ENCODE data around the gene MCHR1. TPM values are rescaled to one million over a fixed set of nuclear protein-coding genes. Genes with fewer than 3 reads are reported as not detected.
"Not testable (repeated sequence)": the region's sequence is repeated elsewhere in the genome, so short reads cannot be mapped to it uniquely, and the experiment has no call there.

The MCHR1 gene
- polyA plus RNA-seq, 1 of the 3 experiments (the other 2 are of a cell fraction): 0.33 TPM

- no peak overlapping the region for H2AFZ ChIP-seq (ENCODE audit: low read depth)
- H3K9me3 ChIP-seq: no peaks in the 10 kb centered on the region
- H3K79me2 ChIP-seq (ENCODE audit: insufficient read depth): no peaks in the 10 kb centered on the region
- no peaks in the 10 kb centered on the region for H3F3A ChIP-seq (replicated peaks; ENCODE audit: insufficient read depth)
- H3K27ac ChIP-seq (ENCODE audit: low read depth in 2 of 2, low read length in 1 of 2): no peak overlapping the region
- 91% methylated on average over 5 of the region's 9 CpGs for WGBS (ENCODE audit: low lambda C conversion rate)
- no peaks in the 10 kb centered on the region for H3K36me3 ChIP-seq (replicated peaks in 1 of 2; ENCODE audit: control insufficient read depth in 1 of 2, insufficient read depth in 2 of 2, low read length in 1 of 2)
- no peak overlapping the region for H3K9ac ChIP-seq
- H3K9me2 ChIP-seq: no peaks in the 10 kb centered on the region
- no peak for TF ChIP-seq RFX5 (IDR thresholded peaks at IDR 0.05; ENCODE audit: low read length)
- TF ChIP-seq FOXJ3 (CRISPR knock-in tag; IDR thresholded peaks at IDR 0.05): no peak
- no peak for TF ChIP-seq YY1 (IDR thresholded peaks at IDR 0.05; ENCODE audit: low read depth)
- no peak for TF ChIP-seq SMC3 (IDR thresholded peaks at IDR 0.05; ENCODE audit: low read depth, low read length)
- no peak for TF ChIP-seq TAF1 (IDR thresholded peaks at IDR 0.05; ENCODE audit: borderline replicate concordance, low read depth, low read length)
- no peak for DNase-seq
- CTCF ChIA-PET: interaction anchor here (1.0 kb wide), 1 partner anchor 32 kb away, joined by 4 read pairs; no protein-coding TSS in a partner anchor
- POLR2A ChIA-PET: no interaction called here
- no peaks in the 10 kb centered on the region for H4K20me1 ChIP-seq (ENCODE audit: insufficient read depth)
- H3K4me1 ChIP-seq (ENCODE audit: control insufficient read depth in 1 of 2, insufficient read depth in 2 of 2, low read depth in 1 of 2, low read length in 1 of 2): peaks cover 0 to 9% of the 10 kb centered on the region in 2 experiments; a peak in 3 of 4 replicates
- no peak overlapping the region for H3K4me2 ChIP-seq
- no peaks in the 10 kb centered on the region for H3K27me3 ChIP-seq (ENCODE audit: insufficient read depth)
- no peak overlapping the region for H3K4me3 ChIP-seq (ENCODE audit: low read depth in 2 of 2, low read length in 1 of 2)
Observed at GRCh38 chr22:40716116-40716515, 36.8 kb downstream of the MCHR1 start.

DNA sequence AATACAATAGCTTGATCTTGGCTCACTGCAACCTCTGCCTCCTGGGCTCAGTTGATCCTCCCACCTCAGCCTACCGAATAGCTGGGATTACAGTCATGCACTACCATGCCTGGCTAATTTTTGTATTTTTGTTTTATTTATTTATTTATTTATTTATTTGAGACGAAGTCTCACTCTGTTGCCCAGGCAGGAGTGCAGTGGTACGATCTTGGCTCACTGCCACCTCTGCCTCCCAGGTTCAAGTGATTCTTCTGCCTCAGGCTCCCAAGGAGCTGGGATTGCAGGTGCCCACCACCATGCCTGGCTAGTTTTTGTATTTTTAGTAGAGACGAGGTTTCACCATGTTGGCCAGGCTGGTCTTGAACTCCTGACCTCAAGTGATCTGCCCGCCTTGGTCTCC, 38.4 kb downstream of the MCHR1 start:
- H3K9me2 ChIP-seq; H4K20me1 ChIP-seq (ENCODE audit: insufficient read depth); H3K9ac ChIP-seq; DNase-seq; H3K79me2 ChIP-seq (ENCODE audit: insufficient read depth); H3K4me3 ChIP-seq (ENCODE audit: low read depth in 2 of 2, low read length in 1 of 2); H3K4me1 ChIP-seq (ENCODE audit: control insufficient read depth in 1 of 2, insufficient read depth in 2 of 2, low read depth in 1 of 2, low read length in 1 of 2); H2AFZ ChIP-seq (ENCODE audit: low read depth); H3K27ac ChIP-seq (ENCODE audit: low read depth in 2 of 2, low read length in 1 of 2); H3K9me3 ChIP-seq; H3K27me3 ChIP-seq (ENCODE audit: insufficient read depth); H3K4me2 ChIP-seq; H3F3A ChIP-seq (replicated peaks; ENCODE audit: insufficient read depth); H3K36me3 ChIP-seq (replicated peaks in 1 of 2; ENCODE audit: control insufficient read depth in 1 of 2, insufficient read depth in 2 of 2, low read length in 1 of 2); POLR2A ChIA-PET: not testable (repeated sequence)
- CTCF ChIA-PET: interaction anchor here (1.4 kb wide), 1 partner anchor 35 kb away, joined by 3 read pairs; no protein-coding TSS in a partner anchor
- WGBS (ENCODE audit: low lambda C conversion rate): 94% methylated on average over 4 of the region's 5 CpGs

DNA sequence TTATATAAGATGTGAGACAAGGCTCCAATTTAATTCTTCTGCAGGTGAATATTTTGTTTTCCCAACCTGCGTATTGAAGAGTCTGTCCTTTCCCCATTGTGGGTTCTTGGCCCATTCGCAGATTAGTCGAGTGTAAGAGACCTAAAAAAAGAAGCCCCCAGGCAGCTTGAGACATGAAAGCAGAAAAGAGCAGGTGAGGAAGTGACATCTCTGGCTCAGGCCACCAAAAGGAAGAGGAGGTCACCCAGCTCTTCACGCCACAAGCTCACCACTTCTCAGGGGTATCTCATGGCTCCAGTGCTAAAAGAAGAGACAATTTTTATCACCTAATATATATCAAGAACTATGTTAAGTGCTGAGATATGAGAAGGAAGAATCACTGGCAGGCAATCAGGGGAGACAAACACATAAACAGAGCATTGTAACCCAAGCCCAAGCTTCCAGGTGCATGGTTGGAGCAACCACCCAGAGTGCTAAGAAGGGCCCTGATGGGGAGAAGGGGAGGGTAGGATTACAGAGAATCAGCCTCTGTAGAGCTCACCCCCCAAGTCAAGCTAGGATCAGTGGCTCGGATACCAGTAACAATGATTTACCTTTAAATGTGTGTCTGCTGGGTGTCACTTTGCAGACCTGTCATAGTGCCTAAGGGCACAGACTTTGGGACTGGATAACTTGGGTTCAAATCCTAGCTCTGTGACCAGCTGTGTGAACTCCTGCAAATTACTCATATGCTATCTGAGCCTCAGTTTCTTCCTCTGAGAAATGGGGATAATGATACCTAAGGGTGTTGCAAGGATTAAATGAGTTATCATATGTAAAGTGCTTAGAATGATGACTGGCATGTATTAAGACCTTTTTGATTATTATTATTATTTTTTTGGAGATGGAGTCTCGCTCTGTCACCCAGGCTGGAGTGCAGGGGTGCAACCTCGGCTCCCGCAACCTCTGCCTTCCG, 39.2 kb downstream of the MCHR1 start:
- Histone ChIP-seq H3K36me3 (replicated peaks in 1 of 2; ENCODE audit: control insufficient read depth in 1 of 2, insufficient read depth in 2 of 2, low read length in 1 of 2) (no peaks in the 10 kb centered on the region), H3K4me3 (ENCODE audit: low read depth in 2 of 2, low read length in 1 of 2) (no peak overlapping the region), H2AFZ (ENCODE audit: low read depth) (no peak overlapping the region), H3K9me3 (no peaks in the 10 kb centered on the region), H3K4me2 (no peak overlapping the region), H3K4me1 (ENCODE audit: control insufficient read depth in 1 of 2, insufficient read depth in 2 of 2, low read depth in 1 of 2, low read length in 1 of 2) (peaks cover 0 to 8% of the 10 kb centered on the region in 2 experiments; a peak in 3 of 4 replicates), H3K79me2 (ENCODE audit: insufficient read depth) (no peaks in the 10 kb centered on the region), H3K27ac (ENCODE audit: low read depth in 2 of 2, low read length in 1 of 2) (no peak overlapping the region), H4K20me1 (ENCODE audit: insufficient read depth) (no peaks in the 10 kb centered on the region), H3F3A (replicated peaks; ENCODE audit: insufficient read depth) (no peaks in the 10 kb centered on the region), H3K9me2 (no peaks in the 10 kb centered on the region), H3K27me3 (ENCODE audit: insufficient read depth) (no peaks in the 10 kb centered on the region), H3K9ac (no peak overlapping the region)
- no peak for DNase-seq
- ChIA-PET CTCF (interaction anchor here (1.4 kb wide), 1 partner anchor 36 kb away, joined by 3 read pairs; no protein-coding TSS in a partner anchor), POLR2A (interaction anchor here (1.0 kb wide), 1 partner anchor 8 kb away, joined by 3 read pairs; no protein-coding TSS in a partner anchor)
- WGBS (ENCODE audit: low lambda C conversion rate): 98% methylated on average over 8 of the region's 9 CpGs
- TF ChIP-seq NRF1 (IDR thresholded peaks at IDR 0.05; ENCODE audit: low read depth, low read length) (no peak), RXRA (IDR thresholded peaks at IDR 0.05; ENCODE audit: borderline replicate concordance, low read depth) (no peak), ELF1 (IDR thresholded peaks at IDR 0.05) (no peak), IRF3 (IDR thresholded peaks at IDR 0.05; ENCODE audit: low read depth, low read length) (no peak), MXI1 (IDR thresholded peaks at IDR 0.05; ENCODE audit: low read depth, low read length) (no peak), TAF1 (IDR thresholded peaks at IDR 0.05; ENCODE audit: borderline replicate concordance, low read depth, low read length) (no peak), EZH2phosphoT487 (IDR thresholded peaks at IDR 0.05; ENCODE audit: borderline replicate concordance, low read depth) (no peak)
- TF ChIP-seq, protein P1, sequence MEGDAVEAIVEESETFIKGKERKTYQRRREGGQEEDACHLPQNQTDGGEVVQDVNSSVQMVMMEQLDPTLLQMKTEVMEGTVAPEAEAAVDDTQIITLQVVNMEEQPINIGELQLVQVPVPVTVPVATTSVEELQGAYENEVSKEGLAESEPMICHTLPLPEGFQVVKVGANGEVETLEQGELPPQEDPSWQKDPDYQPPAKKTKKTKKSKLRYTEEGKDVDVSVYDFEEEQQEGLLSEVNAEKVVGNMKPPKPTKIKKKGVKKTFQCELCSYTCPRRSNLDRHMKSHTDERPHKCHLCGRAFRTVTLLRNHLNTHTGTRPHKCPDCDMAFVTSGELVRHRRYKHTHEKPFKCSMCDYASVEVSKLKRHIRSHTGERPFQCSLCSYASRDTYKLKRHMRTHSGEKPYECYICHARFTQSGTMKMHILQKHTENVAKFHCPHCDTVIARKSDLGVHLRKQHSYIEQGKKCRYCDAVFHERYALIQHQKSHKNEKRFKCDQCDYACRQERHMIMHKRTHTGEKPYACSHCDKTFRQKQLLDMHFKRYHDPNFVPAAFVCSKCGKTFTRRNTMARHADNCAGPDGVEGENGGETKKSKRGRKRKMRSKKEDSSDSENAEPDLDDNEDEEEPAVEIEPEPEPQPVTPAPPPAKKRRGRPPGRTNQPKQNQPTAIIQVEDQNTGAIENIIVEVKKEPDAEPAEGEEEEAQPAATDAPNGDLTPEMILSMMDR (IDR thresholded peaks at IDR 0.05): no peak
- TF ChIP-seq, protein P2, sequence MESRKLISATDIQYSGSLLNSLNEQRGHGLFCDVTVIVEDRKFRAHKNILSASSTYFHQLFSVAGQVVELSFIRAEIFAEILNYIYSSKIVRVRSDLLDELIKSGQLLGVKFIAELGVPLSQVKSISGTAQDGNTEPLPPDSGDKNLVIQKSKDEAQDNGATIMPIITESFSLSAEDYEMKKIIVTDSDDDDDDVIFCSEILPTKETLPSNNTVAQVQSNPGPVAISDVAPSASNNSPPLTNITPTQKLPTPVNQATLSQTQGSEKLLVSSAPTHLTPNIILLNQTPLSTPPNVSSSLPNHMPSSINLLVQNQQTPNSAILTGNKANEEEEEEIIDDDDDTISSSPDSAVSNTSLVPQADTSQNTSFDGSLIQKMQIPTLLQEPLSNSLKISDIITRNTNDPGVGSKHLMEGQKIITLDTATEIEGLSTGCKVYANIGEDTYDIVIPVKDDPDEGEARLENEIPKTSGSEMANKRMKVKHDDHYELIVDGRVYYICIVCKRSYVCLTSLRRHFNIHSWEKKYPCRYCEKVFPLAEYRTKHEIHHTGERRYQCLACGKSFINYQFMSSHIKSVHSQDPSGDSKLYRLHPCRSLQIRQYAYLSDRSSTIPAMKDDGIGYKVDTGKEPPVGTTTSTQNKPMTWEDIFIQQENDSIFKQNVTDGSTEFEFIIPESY (IDR thresholded peaks at IDR 0.05; ENCODE audit: borderline replicate concordance, low read depth): no peak

All from SK-N-SH (cell line).